ENCODE data around the gene TPM1. TPM values are rescaled to one million over a fixed set of nuclear protein-coding genes. Genes with fewer than 3 reads are reported as not detected.

Gene TPM1
- total RNA-seq, 1 experiment from 2014 or later: 174 TPM

GRCh38 chr15:63008333-63009049 lies 34.1 kb upstream of the TPM1 start:
- no peak overlapping the region for H2AFZ ChIP-seq
- BruUV-seq (replicated peaks): no TSS peak
- no peak for DNase-seq
- TF ChIP-seq CTCF (conservative IDR thresholded peaks at IDR 0.05): no peak
- TF ChIP-seq EZH2 (IDR thresholded peaks at IDR 0.05; ENCODE audit: low read depth): no peak
- no peaks in the 10 kb centered on the region for H3K36me3 ChIP-seq (ENCODE audit: low read depth)
- no peaks in the 10 kb centered on the region for H3K9me2 ChIP-seq (ENCODE audit: insufficient read depth)
- H3K79me2 ChIP-seq (ENCODE audit: low read depth): no peaks in the 10 kb centered on the region
- no peak overlapping the region for H3K4me3 ChIP-seq
- H3K27ac ChIP-seq: no peak overlapping the region
- POLR2A ChIA-PET (ENCODE audit: unreplicated experiment): no interaction called here
- H3K27me3 ChIP-seq (ENCODE audit: insufficient read depth, low read depth): no peaks in the 10 kb centered on the region
- intact Hi-C loops (cut with micrococcal nuclease; ENCODE audit: unreplicated experiment): no loop called here
- CTCF ChIA-PET: no interaction called here
- no peaks in the 10 kb centered on the region for H3F3A ChIP-seq (ENCODE audit: insufficient read depth, low read depth)
- peaks cover 15% of the 10 kb centered on the region for H3K4me1 ChIP-seq (replicated peaks; ENCODE audit: insufficient read depth)
- no peaks in the 10 kb centered on the region for H3K9me3 ChIP-seq (ENCODE audit: insufficient read depth, low read depth)
- no peak overlapping the region for H3K4me2 ChIP-seq
- no peaks in the 10 kb centered on the region for H4K20me1 ChIP-seq (ENCODE audit: insufficient read depth)

- Histone ChIP-seq H3K9me2 (ENCODE audit: insufficient read depth) (no peaks in the 10 kb centered on the region), H3K36me3 (ENCODE audit: low read depth) (no peaks in the 10 kb centered on the region), H3K27me3 (ENCODE audit: insufficient read depth, low read depth) (no peaks in the 10 kb centered on the region), H3K27ac (no peak overlapping the region), H3K79me2 (ENCODE audit: low read depth) (no peaks in the 10 kb centered on the region), H2AFZ (no peak overlapping the region), H3K4me1 (replicated peaks; ENCODE audit: insufficient read depth) (peaks cover 13% of the 10 kb centered on the region), H3K4me2 (no peak overlapping the region), H3F3A (ENCODE audit: insufficient read depth, low read depth) (no peaks in the 10 kb centered on the region), H4K20me1 (ENCODE audit: insufficient read depth) (no peaks in the 10 kb centered on the region), H3K9me3 (ENCODE audit: insufficient read depth, low read depth) (no peaks in the 10 kb centered on the region), H3K4me3 (no peak overlapping the region)
- intact Hi-C loops (cut with micrococcal nuclease; ENCODE audit: unreplicated experiment): no loop called here
- ChIA-PET CTCF (no interaction called here), POLR2A (ENCODE audit: unreplicated experiment) (no interaction called here)
- TF ChIP-seq CTCF (conservative IDR thresholded peaks at IDR 0.05) (no peak), EZH2 (IDR thresholded peaks at IDR 0.05; ENCODE audit: low read depth) (no peak)
- DNase-seq: no peak
- no TSS peak for BruUV-seq (replicated peaks)
Measured at GRCh38 chr15:63010386-63010785, 32.2 kb upstream of the TPM1 start.

GRCh38 chr15:63010920-63011693 lies 31.4 kb upstream of the TPM1 start:
- no peak overlapping the region for H3K4me3 ChIP-seq
- H3K4me1 ChIP-seq (replicated peaks; ENCODE audit: insufficient read depth): peaks cover 20% of the 10 kb centered on the region
- POLR2A ChIA-PET (ENCODE audit: unreplicated experiment): no interaction called here
- H3F3A ChIP-seq (ENCODE audit: insufficient read depth, low read depth): no peaks in the 10 kb centered on the region
- no peaks in the 10 kb centered on the region for H4K20me1 ChIP-seq (ENCODE audit: insufficient read depth)
- no peak for DNase-seq
- no TSS peak for BruUV-seq (replicated peaks)
- CTCF ChIA-PET: interaction anchor here (0.7 kb wide), 1 partner anchor 437 kb away, joined by 7 read pairs; no protein-coding TSS in a partner anchor
- H3K36me3 ChIP-seq (ENCODE audit: low read depth): no peaks in the 10 kb centered on the region
- no peaks in the 10 kb centered on the region for H3K79me2 ChIP-seq (ENCODE audit: low read depth)
- TF ChIP-seq CTCF (conservative IDR thresholded peaks at IDR 0.05) (no peak), EZH2 (IDR thresholded peaks at IDR 0.05; ENCODE audit: low read depth) (no peak)
- H2AFZ ChIP-seq: no peak overlapping the region
- no peak overlapping the region for H3K4me2 ChIP-seq
- no peaks in the 10 kb centered on the region for H3K27me3 ChIP-seq (ENCODE audit: insufficient read depth, low read depth)
- no peaks in the 10 kb centered on the region for H3K9me2 ChIP-seq (ENCODE audit: insufficient read depth)
- intact Hi-C loops (cut with micrococcal nuclease; ENCODE audit: unreplicated experiment): no loop called here
- H3K27ac ChIP-seq: no peak overlapping the region
- H3K9me3 ChIP-seq (ENCODE audit: insufficient read depth, low read depth): 0 out of 2 replicates have a peak, but pooled peaks cover under 1% of the 10 kb centered on the region

Data from PC-9 (cell line).